K562 (cell line): ENCODE measurements around the gene GUK1. TPM values are rescaled to one million over a fixed set of nuclear protein-coding genes. Genes with fewer than 3 reads are reported as not detected.

Experiments used
- AFF4 ChIP-seq: sonication (generic); formaldehyde crosslinking; IDR thresholded peaks from 2 replicates; pipeline ENCODE4 v1.8.0; 2023; ENCODE audit warnings: mild to moderate bottlenecking, missing genetic modification reagents
- BRD4 ChIP-seq: fragments of 200-600 bp; sonication (generic); IDR thresholded peaks from 2 replicates; pipeline ENCODE4 v1.6.1; 2017; ENCODE audit warnings: inconsistent platforms
- BRF1 ChIP-seq: IDR thresholded peaks from 3 replicates; pipeline ENCODE4 v1.6.1; 2011; ENCODE audit warnings: borderline replicate concordance, mild to moderate bottlenecking; ENCODE audit not compliant: insufficient read length; ENCODE audit errors: extremely low read depth
- CBX2 ChIP-seq: fragments of 200-600 bp; sonication (generic); IDR thresholded peaks from one replicate; pipeline ENCODE4 v1.6.1; 2012; ENCODE audit warnings: mild to moderate bottlenecking, low read length, inconsistent platforms; ENCODE audit not compliant: insufficient read depth, poor library complexity, severe bottlenecking
- CREB3 ChIP-seq: fragments of 450-650 bp; conservative IDR thresholded peaks from 2 replicates; pipeline ENCODE4 v1.6.1; 2016; ENCODE audit warnings: missing genetic modification characterization, low read depth, mild to moderate bottlenecking, missing compliant biosample characterization, moderate library complexity
- CTBP1 ChIP-seq: fragments of 450-650 bp; IDR thresholded peaks from 2 replicates; pipeline ENCODE4 v1.6.1; 2016; ENCODE audit warnings: borderline replicate concordance
- ERF ChIP-seq: fragments of 450-650 bp; formaldehyde crosslinking; IDR thresholded peaks from 2 replicates; pipeline ENCODE4 v1.4.0; 2020; ENCODE audit warnings: mild to moderate bottlenecking, mixed read lengths
- MITF ChIP-seq: IDR thresholded peaks from 2 replicates; pipeline ENCODE4 v1.6.1; 2014; ENCODE audit warnings: antibody characterized with exemption
- POLR2A ChIP-seq: fragments of 450-650 bp; conservative IDR thresholded peaks from 2 replicates; pipeline ENCODE4 v1.6.1; 2016
- POLR3G ChIP-seq: IDR thresholded peaks from 2 replicates; pipeline ENCODE4 v1.6.1; 2011; ENCODE audit not compliant: insufficient read length, insufficient replicate concordance; ENCODE audit errors: extremely low read depth
- SIX5 ChIP-seq, 2 experiments: IDR thresholded peaks; 2 replicates each; pipeline ENCODE4 v1.6.1; 2011; ENCODE audit warnings: low read length in 2 of 2, borderline replicate concordance in 1 of 2, low read depth in 1 of 2, mild to moderate bottlenecking in 1 of 2, moderate library complexity in 1 of 2; ENCODE audit not compliant: insufficient read depth in 1 of 2
- SMAD3 ChIP-seq: fragments of 450-650 bp; formaldehyde crosslinking; conservative IDR thresholded peaks from 2 replicates; pipeline ENCODE4 v1.4.0; 2020; ENCODE audit warnings: mild to moderate bottlenecking
- SMARCC2 ChIP-seq: fragments of 450-650 bp; IDR thresholded peaks from 2 replicates; pipeline ENCODE4 v1.6.1; 2017; ENCODE audit warnings: antibody characterized with exemption, moderate library complexity, mild to moderate bottlenecking, low read depth
- SMARCE1 ChIP-seq: fragments of 450-650 bp; IDR thresholded peaks from 2 replicates; pipeline ENCODE4 v1.7.1; 2016; ENCODE audit warnings: mild to moderate bottlenecking
- TFE3 ChIP-seq: fragments of 450-650 bp; formaldehyde crosslinking; IDR thresholded peaks from 2 replicates; pipeline ENCODE4 v1.4.0; 2020; ENCODE audit warnings: mild to moderate bottlenecking, mixed read lengths
- ZNF395 ChIP-seq: fragments of 200-800 bp; sonication (Bioruptor generic); IDR thresholded peaks from 2 replicates; pipeline ENCODE4 v1.6.1; 2017; ENCODE audit warnings: missing genetic modification characterization, missing compliant biosample characterization
- polyA plus RNA-seq, 8 experiments: library from polyadenylated mRNA; depleted of rRNA in 4 of 8; stranded (reverse) in 5 of 8; unstranded in 3 of 8; fragments of >200 nt; fragmentation: Nextera tagmentation in 2 of 8; fragmentation: Illumina TruSeq in 1 of 8; extraction: Ambion mirVana in 2 of 8; extraction: Trizol in 1 of 8; gene quantifications; 2 replicates each; pipeline versions ENCODE4 v1.2.1 to v1.2.3, GENCODE V29; 2011 to 2014; ENCODE audit warnings: inconsistent platforms in 1 of 8, missing spikeins in 1 of 8
- total RNA-seq, 7 experiments: library from RNA; depleted of rRNA in 6 of 7; stranded (reverse); fragments of >200 nt in 6 of 7; fragmentation: Illumina TruSeq in 2 of 7; extraction: Trizol in 2 of 7; gene quantifications; 2 replicates each; pipeline versions ENCODE4 v1.2.1 to v1.2.3, GENCODE V29; 2011 to 2021; ENCODE audit warnings: low replicate concordance in 1 of 7

GUK1 gene
- total and polyA plus RNA-seq, 9 of the 15 experiments (the other 6 are each of a cell fraction or from before 2014, with no cell fraction given): 7.0 to 331 (median 132) TPM

GRCh38 chr1:228109962-228110488 lies 30.1 kb upstream of the GUK1 start (continued):
- TF ChIP-seq AFF4 (CRISPR knock-in tag) (peak; percentile 20; the same call in 1 of the 2 replicates), POLR3G (no peak), SMARCE1 (0 out of 2 replicates have a peak, but pooled peaks have one; percentile 32), ERF (no peak), BRF1 (no peak), SMAD3 (CRISPR knock-in tag) (peak; percentile 10; the same call in 1 of the 2 replicates), SMARCC2 (no peak), POLR2A (no peak), MITF (no peak), CREB3 (peak; percentile 66; the same call in 1 of the 2 replicates), SIX5 (IDR thresholded peaks at IDR 0.05; ENCODE audit: borderline replicate concordance in 1 of 2, insufficient read depth in 1 of 2, low read depth in 1 of 2, low read length in 2 of 2) (no peak), TFE3 (CRISPR knock-in tag) (no peak), ZNF395 (peak; percentile 41; the same call in 1 of the 2 replicates), CTBP1 (0 out of 2 replicates have a peak, but pooled peaks have one; percentile 19), BRD4 (0 out of 2 replicates have a peak, but pooled peaks have one; percentile 58), CBX2 (no peak)
